GM11168 (cell line): ENCODE data around the gene BLOC1S2.
"Not testable (repeated sequence)": the region's sequence is repeated elsewhere in the genome, so short reads cannot be mapped to it uniquely, and the experiment has no call there.

Experiments
- in situ Hi-C: fragments of 300-500 bp; cut with MboI; formaldehyde crosslinking; loops from one replicate; pipeline ENCODE4 v1.12.0; 2022; ENCODE audit warnings: low sequenced_read_pairs; ENCODE audit not compliant: unreplicated experiment

Gene BLOC1S2

DNA sequence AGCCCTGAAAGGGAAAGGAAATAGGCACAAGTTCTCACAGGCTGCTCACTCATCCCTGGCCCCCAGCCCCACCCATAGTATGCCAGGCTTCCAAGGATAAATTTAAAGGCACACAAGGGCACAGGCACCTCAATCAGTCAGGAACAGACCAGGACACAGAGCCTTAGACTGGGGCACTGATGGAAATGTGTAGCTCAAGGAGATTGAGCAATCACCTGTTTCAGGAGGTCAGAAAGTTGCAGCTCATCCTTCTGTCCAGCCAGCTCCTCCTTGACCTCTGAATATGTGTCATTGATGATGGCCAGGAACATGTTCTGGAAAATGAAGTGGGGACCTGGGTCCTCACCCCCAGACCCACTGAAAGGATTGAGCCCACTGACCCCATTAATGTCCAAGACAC, 6.6 kb upstream of the BLOC1S2 start:
- in situ Hi-C loops, result no loop called here

DNA sequence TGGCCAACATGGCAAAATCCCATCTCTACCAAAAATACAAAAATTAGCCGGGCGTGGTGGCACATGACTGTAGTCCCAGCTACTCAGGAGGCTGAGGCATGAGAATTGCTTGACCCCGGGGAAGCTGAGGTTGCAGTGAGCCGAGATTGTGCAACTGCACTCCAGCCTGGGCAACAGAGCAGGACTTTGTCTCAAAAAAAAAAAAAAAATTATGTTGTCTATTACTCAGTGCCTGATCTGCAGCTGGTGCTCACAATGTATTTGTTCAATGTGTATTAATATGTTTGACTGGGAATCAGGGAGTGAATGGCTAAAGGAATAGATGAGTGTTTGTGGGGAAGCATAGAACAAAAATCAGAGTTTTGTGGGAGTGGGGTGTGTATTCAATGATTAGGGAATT, 5.8 kb upstream of the BLOC1S2 start:
- in situ Hi-C loops, result not testable (repeated sequence)

GRCh38 chr10:100291356-100291755, 4.9 kb upstream of the BLOC1S2 start:
- in situ Hi-C loops, result no loop called here

DNA sequence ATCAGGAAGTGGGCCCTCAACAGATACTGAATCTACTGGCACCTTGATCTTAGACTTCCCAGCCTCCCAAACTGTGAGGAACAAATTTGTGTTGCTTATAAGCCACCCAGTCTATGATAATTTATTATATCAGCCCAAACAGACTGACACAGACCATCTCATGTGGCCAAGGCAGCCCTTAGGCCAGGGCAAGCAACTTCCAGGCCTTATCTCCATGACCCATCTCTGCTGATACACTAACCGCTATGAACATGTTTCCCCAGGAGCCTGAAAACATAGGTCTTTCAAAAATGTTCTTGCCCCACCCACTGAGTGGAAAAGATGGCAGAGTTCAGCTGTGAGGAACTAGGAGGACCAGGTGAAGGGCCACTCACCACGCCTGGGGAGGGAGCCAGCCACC, 3.2 kb upstream of the BLOC1S2 start:
- in situ Hi-C loops, result no loop called here

- in situ Hi-C loops, result no loop called here
These were observed 1.7 kb upstream of the BLOC1S2 start for GRCh38 chr10:100288196-100288595.

DNA sequence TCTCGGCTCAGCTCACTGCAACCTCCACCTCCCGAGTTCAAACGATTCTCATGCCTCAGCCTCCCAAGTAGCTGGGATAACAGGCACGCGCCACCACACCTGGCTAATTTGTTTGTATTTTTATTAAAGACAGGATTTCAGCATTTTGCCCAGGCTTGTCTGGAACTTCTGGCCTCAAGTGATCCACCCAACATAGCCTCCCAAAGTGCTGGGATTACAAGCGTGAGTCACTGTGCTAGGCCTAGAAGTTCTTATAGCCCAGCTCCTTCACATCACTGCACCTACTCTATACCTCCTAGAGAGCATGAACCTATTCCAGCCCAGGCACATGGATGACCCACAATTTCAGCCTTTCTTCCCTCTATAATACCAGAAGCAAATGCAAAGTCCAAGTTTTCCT, 1.3 kb upstream of the BLOC1S2 start:
- in situ Hi-C loops, result no loop called here

GRCh38 chr10:100285326-100285725, 1.2 kb downstream of the BLOC1S2 start:
- in situ Hi-C loops, result not testable (repeated sequence)

GRCh38 chr10:100282907-100283306, 3.6 kb downstream of the BLOC1S2 start:
- in situ Hi-C loops, result no loop called here

DNA sequence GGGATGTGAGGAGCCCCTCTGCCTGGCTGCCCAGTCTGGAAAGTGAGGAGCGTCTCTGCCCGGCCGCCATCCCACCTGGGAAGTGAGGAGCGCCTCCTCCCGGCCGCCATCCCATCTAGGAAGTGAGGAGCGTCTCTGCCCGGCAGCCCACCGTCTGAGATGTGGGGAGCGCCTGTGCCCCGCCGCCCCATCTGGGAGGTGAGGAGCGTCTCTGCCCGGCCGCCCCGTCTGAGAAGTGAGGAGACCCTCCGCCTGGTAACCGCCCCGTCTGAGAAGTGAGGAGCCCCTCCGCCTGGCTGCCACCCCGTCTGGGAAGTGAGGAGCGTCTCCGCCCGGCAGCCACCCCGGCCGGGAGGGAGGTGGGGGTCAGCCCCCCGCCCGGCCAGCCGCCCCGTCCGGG, 9.5 kb downstream of the BLOC1S2 start:
- in situ Hi-C loops, result not testable (repeated sequence)

GRCh38 chr10:100267239-100268104, 19.0 kb downstream of the BLOC1S2 start, which contains the start of gene CWF19L1:
TSS of gene CWF19L1 (minus strand) at chr10:100267638. CDS start at chr10:100267593, 45 bp downstream.
- in situ Hi-C loops, result no loop called here

DNA sequence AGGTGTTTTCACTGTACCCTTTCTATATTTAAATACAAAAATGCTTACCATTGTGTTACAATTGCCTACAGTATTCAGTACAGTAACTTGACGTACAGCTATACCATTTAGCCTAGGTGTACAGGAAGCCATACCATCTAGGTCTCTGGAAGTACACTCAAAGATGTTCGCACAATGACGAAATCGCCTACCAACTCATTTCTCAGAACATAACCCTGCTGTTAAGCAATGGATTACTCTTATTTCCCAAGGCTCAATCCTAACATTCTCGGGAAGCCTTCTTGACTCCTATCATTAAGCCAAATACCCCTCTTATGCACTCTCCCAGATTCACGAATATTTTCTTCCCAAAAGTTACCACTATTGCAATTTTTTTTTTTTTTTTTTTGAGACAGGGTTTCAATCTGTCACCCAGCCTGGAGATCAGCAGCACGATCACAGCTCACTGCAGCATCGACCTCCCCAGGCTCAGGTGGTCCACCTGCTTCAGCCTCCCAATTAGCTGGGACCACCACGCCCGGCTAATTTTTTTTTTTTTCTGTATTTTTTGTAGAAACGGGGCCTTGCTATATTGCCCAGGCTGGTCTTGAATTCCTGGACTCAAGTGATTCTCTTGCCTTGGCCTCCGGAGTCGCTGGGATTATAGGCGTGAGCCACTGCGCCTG, 20.5 kb downstream of the BLOC1S2 start:
- in situ Hi-C loops, result no loop called here

DNA sequence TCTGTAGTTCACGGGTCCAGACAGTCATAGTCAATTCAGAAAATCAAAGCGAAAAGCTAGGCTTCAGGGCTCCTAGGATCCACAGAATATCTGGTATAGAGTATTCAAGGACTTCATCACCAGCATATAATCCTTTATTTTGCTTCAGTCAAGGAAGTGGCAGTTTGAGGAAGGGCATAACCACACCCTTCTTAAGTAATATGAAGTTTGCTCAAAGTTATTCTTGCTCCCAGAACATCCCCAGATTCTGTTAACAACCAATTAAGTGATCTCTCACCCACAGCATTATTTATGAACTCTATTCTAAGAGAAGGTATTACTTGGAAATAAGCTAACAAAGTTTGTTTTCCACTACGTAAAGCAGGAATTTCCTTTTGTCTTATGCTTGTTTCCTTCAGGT, 32.3 kb downstream of the BLOC1S2 start:
- in situ Hi-C loops, result no loop called here

GRCh38 chr10:100253041-100253440, 33.4 kb downstream of the BLOC1S2 start:
- in situ Hi-C loops, result no loop called here

GRCh38 chr10:100248820-100249219, 37.7 kb downstream of the BLOC1S2 start:
- in situ Hi-C loops, result no loop called here

GRCh38 chr10:100245484-100246220, 40.8 kb downstream of the BLOC1S2 start:
- in situ Hi-C loops, result no loop called here

- in situ Hi-C loops, result no loop called here
These were observed 46.6 kb downstream of the BLOC1S2 start for GRCh38 chr10:100239851-100240250.

DNA sequence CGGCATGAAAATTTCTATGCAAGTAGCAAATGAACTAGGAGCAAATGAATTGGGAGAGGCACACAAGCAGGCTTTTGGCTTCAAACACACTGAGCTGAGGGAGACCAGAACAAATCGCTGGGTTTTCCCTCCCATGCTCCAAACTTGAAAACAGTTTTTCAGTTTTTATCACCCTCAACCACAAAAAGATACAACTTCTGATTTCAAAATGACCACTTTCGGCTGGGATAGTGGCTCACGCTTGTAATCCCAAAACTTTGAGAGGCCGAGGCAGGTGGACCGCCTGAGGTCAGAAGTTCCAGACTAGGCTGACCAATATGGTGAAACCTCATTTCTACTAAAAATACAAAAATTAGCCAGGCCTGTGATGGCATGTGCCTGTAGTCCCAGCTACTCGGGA, 48.1 kb downstream of the BLOC1S2 start:
- in situ Hi-C loops, result no loop called here

- in situ Hi-C loops, result no loop called here
These were observed 54.4 kb downstream of the BLOC1S2 start for GRCh38 chr10:100232101-100232500.

DNA sequence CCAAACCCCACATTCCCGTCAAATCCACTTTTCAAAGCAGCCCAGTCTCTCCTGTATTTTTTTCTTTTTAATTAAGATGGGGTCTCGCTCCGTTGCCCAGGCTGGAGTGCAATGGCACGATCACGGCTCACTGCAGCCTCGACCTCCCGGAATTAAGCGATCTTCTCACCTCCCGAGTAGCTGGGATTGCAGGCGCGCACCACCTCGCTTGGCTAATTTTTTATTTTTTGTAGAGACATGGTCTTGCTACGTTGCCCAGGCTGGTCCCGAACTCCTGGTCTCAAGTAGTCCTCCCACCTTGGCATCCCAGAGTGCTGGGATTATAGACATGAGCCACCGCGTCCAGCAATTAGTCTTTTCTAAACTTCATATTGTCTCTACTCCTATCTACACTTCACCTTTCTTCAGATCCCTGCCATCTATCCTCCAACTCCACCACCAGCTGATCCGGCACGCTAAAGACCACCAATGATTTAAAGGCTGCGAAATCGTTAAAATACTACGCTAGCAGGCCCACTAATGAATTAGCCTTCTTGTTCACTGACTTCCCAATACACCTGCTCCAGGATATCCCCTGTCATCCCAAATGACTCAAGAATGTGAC, 56.6 kb downstream of the BLOC1S2 start:
- in situ Hi-C loops, result no loop called here

- in situ Hi-C loops, result no loop called here
These were observed 62.6 kb downstream of the BLOC1S2 start for GRCh38 chr10:100223879-100224278.
